HG03432 (cell line): ENCODE results near the gene STXBP1.
"Not testable (repeated sequence)": the region's sequence is repeated elsewhere in the genome, so short reads cannot be mapped to it uniquely, and the experiment has no call there.

ENCODE experiments used
- ATAC-seq: cut with Tn5 transposase; IDR thresholded peaks from one replicate; pipeline ENCODE4 v1.9.1; 2021; ENCODE audit warnings: mild to moderate bottlenecking, moderate library complexity; ENCODE audit not compliant: unreplicated experiment

The STXBP1 gene

DNA sequence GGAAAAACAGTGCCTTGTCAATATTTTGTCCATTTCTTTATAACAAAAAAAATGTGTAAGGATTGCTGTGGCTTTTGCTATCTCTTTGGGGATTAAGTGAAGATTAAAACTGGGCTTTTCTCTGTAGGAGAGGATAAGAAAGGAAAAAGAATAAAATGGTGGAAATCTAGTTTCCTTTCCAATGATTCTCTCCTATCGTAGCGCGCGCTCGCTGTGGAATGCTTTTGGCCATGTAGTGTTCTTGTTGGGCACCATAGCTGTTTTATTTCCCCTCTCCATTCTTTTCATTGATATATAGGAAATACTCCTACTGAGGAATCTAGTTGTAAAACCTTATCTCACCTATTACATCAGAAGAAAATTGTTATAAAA lies 1.5 kb downstream of the STXBP1 start:
- ATAC-seq: no peak

DNA sequence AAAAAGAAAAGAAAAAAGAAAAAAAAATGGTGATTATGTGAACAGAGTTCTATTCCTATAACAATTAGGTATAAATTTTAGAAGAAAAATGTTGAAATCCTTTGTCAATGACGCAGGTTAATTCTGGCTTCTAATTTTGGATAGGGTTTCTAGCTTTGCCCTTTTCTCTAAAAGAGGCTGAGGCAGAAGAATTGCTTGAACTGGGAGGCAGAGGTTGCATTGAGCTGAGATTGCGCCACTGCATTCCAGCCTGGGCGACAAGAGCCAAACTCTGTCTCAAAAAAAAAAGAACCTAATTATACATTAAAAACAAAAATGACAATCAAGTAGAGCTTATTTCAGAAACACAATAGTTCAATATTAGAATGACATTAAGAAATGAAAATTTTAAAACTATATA lies 2.9 kb downstream of the STXBP1 start:
- ATAC-seq: no peak

GRCh38 chr9:127621339-127621970 lies 9.4 kb downstream of the STXBP1 start:
- ATAC-seq: not testable (repeated sequence)

GRCh38 chr9:127626752-127627493 lies 14.8 kb downstream of the STXBP1 start:
- no peak for ATAC-seq

GRCh38 chr9:127627494-127627855 lies 15.4 kb downstream of the STXBP1 start:
- ATAC-seq: no peak

GRCh38 chr9:127628758-127629467 lies 16.8 kb downstream of the STXBP1 start:
- ATAC-seq: no peak

- no peak for ATAC-seq
Observed at GRCh38 chr9:127629468-127630081, 17.5 kb downstream of the STXBP1 start.

GRCh38 chr9:127633216-127633862 lies 21.3 kb downstream of the STXBP1 start:
- no peak for ATAC-seq

DNA sequence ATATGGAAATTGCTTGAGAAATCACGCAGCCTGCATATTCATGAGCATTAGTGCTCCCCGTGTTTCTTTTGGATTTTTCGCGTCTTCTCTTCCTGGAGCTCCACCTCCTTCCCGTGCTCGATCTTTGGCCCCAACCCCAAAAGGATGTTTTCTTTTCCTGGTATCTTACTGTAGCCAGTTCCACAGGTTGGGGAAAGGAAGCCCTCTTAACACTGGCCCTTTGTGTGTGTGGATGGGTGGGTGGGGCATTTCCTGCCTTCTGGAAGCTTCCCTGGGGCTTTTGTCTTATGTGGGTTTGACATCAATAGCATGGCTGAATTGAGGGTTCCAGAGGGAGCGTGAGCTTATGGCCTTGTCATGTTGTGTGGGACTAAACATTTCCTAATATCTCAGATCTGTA lies 21.9 kb downstream of the STXBP1 start:
- ATAC-seq: no peak

DNA sequence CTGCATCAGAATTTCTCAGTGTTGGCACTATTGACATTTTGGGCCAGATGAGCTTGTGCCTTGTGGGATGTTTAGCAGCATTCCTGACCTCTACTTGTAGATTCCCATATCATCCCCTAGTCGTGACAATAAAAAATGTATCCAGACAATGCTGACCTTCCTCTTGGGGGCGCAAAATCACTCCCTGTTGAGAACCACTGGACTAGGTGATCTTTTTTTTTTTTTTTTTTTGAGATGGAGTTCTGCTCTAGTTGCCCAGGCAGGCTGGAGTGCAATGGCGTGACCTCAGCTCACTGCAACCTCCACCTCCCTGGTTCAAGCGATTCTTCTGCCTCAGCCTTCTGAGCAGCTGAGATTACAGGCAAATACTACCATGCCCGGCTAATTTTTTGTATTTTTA lies 22.6 kb downstream of the STXBP1 start:
- ATAC-seq: no peak

DNA sequence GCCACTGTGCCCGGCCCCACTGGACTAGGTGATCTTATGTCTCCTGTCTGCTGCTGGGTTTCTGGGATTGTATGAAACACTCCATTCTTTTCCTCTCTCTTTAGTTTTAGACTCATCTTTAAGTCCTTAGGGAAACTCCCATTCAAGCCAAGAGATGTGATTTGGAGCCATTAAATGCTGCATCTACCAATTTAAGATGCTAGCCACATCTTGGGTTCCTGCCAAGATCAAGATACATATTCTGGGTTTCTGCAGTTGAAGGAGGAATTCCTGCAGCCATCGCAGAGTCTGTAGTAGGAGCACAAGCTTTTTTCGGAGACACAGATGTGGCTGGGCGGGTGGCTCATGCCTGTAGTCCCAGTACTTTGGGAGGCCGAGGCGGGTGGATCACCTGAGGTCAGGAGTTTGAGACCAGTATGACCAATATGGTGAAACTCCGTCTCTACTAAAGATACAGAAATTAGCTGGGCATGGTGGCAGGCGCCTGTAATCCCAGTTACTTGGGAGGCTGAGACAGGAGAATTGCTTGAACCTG lies 23.2 kb downstream of the STXBP1 start:
- ATAC-seq: no peak

- no peak for ATAC-seq
Observed at GRCh38 chr9:127637322-127637847, 25.3 kb downstream of the STXBP1 start.

DNA sequence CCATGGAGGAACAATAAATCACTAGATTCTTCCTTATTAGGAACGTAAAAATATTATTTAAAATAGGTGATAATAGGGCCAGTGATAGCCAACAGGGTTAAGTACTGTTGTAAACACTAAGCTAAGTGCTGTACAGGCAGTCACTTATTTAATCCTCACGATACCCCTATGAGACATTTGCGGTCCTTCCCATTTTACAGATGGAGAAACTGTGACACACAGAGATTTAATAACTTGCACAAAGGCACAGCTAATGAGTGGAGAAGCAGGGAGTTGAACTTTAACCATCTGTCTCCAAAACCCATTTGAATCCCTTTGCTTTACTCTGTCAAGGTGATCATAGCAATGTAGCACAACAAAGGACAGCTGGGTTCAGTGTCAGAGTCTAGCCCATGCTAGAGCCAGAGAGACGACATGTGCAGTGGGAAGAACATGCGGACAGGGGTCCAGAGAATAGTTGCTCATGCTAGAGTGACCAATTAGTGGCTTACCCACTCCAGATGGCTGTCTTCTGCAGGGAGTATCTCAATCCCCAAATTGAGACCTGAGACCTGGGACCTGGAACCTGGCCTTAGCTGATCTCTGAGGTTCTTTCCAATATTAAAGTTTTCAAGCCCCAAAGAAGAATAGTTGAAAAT lies 28.9 kb downstream of the STXBP1 start:
- no peak for ATAC-seq

DNA sequence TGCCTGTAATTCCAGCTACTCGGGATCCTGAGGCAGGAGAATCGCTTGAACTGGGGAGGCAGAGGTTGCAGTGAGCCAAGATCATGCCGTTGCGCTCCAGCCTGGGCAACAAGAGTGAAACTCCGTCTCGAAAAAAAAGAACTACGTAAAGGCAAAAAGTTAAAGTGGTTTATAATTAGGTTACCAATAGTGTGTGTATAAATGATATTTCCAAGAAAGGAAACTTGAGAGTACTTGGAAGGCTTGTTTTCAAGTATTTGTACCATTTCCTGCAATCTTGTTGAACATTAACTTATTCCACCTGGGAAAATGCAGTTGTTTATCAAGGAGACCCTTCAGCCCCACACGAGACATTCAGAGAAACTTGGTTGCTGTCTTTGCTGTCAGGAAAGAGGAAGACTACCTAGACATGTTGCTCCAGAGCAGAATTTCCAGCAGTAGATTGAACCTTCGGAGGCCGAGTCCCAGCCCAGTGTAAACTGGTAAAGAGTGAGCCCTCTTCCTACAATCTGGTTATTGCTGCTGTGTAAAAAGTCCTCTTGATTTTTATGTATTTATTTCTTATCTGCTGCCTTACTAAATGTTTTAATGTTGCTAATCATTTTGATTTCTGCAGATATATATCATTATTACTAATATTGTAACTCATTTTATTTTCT lies 30.1 kb downstream of the STXBP1 start:
- no peak for ATAC-seq

GRCh38 chr9:127644146-127644827 lies 32.2 kb downstream of the STXBP1 start:
- no peak for ATAC-seq

DNA sequence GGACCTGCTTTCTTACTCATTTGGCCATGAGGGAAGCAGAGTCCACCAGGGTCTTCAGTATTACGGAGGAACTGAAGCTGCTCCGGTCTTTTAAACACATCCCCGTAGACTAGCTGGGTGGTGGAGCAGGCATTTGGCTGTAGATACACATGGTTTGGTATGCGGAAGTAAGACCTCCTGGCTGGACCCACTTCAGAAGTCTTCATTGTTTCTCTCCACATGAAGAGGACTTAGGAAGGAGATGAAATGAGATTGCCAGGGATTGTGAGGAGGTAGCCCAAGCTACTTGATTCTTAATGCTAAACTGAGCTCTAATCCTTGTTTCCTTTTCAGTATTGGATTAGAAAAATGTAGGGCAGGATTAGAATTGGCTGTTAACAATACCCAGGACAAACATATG lies 32.9 kb downstream of the STXBP1 start:
- no peak for ATAC-seq

- no peak for ATAC-seq
Observed at GRCh38 chr9:127647451-127647850, 35.4 kb downstream of the STXBP1 start.

- no peak for ATAC-seq
Observed at GRCh38 chr9:127650518-127650917, 38.4 kb downstream of the STXBP1 start.
